ENCODE measurements around the gene ZNF77.

- TF ChIP-seq POLR2A (IDR thresholded peaks at IDR 0.05) (no peak), EP300 (IDR thresholded peaks at IDR 0.05) (no peak), CTCF (IDR thresholded peaks at IDR 0.05) (no peak), POLR2AphosphoS5 (IDR thresholded peaks at IDR 0.05) (no peak)
Measured at GRCh38 chr19:2942928-2943640, 1.7 kb downstream of the ZNF77 start.
